ENCODE data around the gene TPP2.

Gene TPP2

DNA sequence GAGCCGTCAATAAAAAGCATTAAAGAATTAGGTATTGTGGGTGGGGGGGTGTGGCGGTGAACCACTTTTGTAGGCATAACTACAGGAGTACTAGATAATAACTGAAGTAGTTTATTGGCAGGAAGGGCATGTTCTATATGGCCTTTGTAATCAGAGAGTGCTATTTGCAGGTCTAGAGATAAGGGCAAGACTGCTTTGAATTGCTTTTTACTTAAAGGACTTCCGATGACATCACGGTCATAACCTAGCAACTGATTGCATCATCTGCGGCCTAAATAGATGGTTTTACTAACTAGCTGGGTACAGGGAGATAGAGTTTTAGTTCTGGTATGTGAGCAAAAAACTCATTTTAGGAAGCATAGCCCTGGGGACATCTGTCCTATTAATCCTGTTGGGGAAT lies 73.3 kb downstream of the TPP2 start:
- TF ChIP-seq ZFX (IDR thresholded peaks at IDR 0.05; ENCODE audit: borderline replicate concordance) = no peak
- TF ChIP-seq, protein P1, sequence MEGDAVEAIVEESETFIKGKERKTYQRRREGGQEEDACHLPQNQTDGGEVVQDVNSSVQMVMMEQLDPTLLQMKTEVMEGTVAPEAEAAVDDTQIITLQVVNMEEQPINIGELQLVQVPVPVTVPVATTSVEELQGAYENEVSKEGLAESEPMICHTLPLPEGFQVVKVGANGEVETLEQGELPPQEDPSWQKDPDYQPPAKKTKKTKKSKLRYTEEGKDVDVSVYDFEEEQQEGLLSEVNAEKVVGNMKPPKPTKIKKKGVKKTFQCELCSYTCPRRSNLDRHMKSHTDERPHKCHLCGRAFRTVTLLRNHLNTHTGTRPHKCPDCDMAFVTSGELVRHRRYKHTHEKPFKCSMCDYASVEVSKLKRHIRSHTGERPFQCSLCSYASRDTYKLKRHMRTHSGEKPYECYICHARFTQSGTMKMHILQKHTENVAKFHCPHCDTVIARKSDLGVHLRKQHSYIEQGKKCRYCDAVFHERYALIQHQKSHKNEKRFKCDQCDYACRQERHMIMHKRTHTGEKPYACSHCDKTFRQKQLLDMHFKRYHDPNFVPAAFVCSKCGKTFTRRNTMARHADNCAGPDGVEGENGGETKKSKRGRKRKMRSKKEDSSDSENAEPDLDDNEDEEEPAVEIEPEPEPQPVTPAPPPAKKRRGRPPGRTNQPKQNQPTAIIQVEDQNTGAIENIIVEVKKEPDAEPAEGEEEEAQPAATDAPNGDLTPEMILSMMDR (IDR thresholded peaks at IDR 0.05) = no peak
- no peak overlapping the region for H3K27ac ChIP-seq

DNA sequence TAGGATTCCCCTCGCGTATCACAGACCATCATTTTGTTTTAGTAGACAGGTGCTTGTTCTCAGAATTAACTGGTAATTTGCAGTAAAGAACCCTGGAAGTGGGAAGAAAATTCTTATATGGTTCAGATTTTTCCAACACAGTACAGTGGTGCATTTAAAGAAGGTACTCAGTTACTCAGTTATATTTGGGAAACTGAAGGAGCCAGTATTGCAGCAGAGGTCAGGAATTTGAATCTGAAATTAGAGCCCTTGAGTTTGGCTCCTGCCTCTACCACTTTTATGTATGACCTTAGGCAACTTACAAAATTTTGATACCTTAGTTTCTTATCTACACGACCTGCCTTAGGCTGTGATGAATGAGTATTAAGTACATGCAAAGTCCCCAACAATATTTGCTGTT lies 78.3 kb downstream of the TPP2 start:
- H3K27ac ChIP-seq = no peak overlapping the region
- TF ChIP-seq, protein P1 (IDR thresholded peaks at IDR 0.05) = no peak
- TF ChIP-seq ZFX (IDR thresholded peaks at IDR 0.05; ENCODE audit: borderline replicate concordance) = no peak

DNA sequence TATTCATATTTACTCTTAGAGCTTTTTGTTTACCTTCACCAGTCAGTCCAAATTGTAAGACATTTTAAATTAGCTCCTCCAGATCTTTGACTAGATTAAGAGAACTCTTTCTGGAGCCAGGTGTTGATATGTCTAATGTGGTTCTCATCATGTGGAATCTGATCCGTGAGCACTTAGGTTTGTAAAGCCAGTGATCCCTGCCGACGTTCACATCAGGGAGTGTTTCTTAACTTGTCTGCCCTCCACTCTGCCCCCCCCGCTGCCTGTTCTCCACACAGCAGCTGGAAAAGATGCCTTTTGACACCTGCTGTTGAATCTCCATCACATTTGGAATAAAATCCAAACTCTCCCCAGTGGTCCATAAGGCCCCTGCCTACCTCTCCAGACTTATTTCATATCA lies 80.3 kb downstream of the TPP2 start:
- no peak overlapping the region for H3K27ac ChIP-seq
- TF ChIP-seq, protein P1 (IDR thresholded peaks at IDR 0.05) = no peak
- no peak for TF ChIP-seq ZFX (IDR thresholded peaks at IDR 0.05; ENCODE audit: borderline replicate concordance)

DNA sequence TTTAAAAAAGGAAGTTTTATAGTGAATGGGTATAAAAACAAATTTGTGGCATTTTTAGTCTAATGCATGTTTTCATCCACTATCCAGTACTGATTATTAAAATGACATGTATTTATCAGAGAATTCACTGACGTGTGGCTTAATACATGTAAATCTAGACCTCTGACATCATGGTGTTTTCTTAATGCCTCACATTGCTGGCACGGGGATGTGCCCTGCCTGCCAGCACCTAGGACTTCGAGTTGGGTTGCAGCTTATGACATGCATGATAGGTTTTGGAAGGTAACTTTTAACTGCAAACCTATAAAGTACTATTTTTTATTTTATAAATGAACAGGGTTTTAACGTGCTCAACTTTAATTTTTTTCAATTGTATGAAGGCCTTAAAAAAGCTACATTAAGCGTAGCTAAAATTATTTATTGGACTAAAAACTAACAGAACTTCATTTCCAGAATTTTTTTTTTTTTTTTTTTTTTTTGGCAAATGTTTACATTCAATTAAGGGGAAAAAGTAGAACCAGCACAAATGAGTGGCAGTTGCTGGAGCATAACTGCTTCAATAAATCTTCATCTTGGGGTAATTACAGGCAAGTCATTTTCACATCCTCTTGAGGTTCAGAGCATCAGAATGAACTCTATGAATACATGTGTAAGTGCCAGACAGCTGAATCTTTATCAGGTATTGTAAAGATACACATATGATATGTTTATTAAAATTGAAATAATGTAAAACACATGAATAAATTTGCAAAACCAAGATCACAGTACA lies 81.7 kb downstream of the TPP2 start:
- no peak for TF ChIP-seq ZFX (IDR thresholded peaks at IDR 0.05; ENCODE audit: borderline replicate concordance)
- TF ChIP-seq, protein P1 (IDR thresholded peaks at IDR 0.05) = no peak

DNA sequence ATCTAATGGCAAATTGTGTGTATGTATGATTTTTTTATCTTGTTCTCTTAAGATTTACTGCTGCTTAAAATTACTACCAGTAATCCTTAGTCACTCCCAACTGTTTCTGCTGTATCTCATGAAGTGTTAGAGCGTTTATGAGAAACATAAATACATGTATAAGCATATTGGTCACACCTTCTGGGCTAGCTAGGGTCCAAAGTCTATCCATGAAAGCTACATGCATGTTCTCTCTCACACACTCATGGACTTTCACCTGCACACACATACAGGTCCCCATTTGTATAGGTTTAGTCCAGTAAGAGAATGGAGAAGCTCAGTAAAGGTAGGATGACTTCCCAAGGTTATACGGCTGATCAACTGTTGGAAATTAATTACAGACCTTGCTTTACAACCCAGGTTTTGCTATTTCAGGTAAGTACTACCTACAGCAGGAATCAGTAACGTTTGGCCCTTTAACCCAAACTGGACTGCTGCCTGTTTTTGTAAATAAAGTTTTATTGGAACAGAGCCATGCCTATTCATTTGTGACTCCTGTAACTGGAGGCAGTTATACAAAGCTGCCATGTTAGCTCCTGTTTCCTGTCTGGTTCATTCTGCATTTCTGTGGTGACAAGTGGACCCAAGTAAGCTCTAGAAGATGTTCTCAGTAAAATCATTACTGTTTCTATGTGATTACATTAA lies 82.8 kb downstream of the TPP2 start:
- no peak overlapping the region for H3K27ac ChIP-seq
- TF ChIP-seq ZFX (IDR thresholded peaks at IDR 0.05; ENCODE audit: borderline replicate concordance) = no peak
- TF ChIP-seq, protein P1 (IDR thresholded peaks at IDR 0.05) = no peak

More for the DNA sequence above, 81.7 kb downstream of the TPP2 start:
- H3K27ac ChIP-seq = no peak overlapping the region

DNA sequence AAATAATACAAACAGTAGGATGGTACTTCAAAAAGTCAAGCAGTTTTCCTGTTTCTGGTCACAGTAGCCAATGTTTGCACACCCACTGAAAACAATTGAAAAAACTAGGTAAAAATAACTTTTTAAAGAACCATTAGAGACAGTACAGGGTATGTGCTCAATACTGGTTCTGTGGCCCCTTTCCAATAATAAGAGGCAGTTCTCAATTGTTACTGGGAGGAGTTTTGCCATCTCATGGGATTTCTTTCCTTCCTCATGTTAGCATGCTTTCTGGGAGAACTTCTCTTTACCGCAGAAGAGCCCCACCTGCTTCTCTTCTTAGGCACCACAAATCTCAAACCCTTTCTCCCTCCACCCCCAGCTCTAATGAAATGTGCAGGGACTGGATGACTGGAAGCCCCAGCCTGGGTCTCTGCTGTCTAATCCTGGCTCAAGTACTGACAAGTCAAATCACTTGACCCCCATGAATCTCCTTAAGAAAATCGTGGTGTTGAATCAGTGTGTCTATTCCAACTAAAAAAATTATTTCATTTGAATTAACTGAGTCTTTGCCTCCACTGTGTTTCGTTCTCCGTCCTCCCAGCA lies 83.4 kb downstream of the TPP2 start:
- TF ChIP-seq ZFX (IDR thresholded peaks at IDR 0.05; ENCODE audit: borderline replicate concordance) = no peak
- TF ChIP-seq, protein P1 (IDR thresholded peaks at IDR 0.05) = no peak
- no peak overlapping the region for H3K27ac ChIP-seq
